PC-3 (cell line): ENCODE results near the gene RHEX.

Source experiments
- CTCF ChIP-seq: fragments of 300-600 bp; sonication (generic); conservative IDR thresholded peaks from 2 replicates; pipeline ENCODE4 v1.5.1; 2017; ENCODE audit warnings: antibody characterized with exemption, low read depth, mild to moderate bottlenecking, low read length
- EZH2 ChIP-seq: fragments of 300-600 bp; sonication (generic); IDR thresholded peaks from one replicate; pipeline ENCODE4 v1.6.1; 2017; ENCODE audit warnings: antibody characterized with exemption, mild to moderate bottlenecking, low read length; ENCODE audit not compliant: unreplicated experiment
- EZH2phosphoT487 ChIP-seq: fragments of 300-600 bp; sonication (generic); IDR thresholded peaks from 2 replicates; pipeline ENCODE4 v1.6.1; 2018; ENCODE audit warnings: mild to moderate bottlenecking, antibody characterized with exemption, low read length, borderline replicate concordance

- TF ChIP-seq CTCF (no peak), EZH2 (no peak), EZH2phosphoT487 (no peak)
These were observed 5.7 kb upstream of the RHEX start for GRCh38 chr1:206047271-206047670.
